ENCODE results near the gene ZNF444.

DNA sequence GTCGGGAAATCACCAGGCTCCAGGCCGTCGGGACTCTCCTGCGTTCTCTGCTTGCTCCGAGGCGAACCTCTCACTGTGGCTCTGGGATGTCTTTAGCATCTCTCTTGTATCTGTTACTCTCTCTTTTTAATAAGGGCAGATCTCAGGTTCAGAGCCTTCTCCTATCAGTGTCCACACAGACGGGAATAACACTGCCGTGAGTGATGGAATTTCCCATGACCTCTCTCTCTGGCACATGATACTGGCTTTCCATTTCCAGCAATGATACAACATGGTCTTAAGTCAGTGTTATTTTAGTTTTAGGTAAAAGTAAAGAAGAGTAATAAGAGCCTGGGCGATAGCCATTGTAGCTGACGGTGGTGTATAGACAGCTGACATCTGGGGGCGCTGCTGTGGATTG, 9.3 kb downstream of the ZNF444 start:
- TF ChIP-seq, protein P1, sequence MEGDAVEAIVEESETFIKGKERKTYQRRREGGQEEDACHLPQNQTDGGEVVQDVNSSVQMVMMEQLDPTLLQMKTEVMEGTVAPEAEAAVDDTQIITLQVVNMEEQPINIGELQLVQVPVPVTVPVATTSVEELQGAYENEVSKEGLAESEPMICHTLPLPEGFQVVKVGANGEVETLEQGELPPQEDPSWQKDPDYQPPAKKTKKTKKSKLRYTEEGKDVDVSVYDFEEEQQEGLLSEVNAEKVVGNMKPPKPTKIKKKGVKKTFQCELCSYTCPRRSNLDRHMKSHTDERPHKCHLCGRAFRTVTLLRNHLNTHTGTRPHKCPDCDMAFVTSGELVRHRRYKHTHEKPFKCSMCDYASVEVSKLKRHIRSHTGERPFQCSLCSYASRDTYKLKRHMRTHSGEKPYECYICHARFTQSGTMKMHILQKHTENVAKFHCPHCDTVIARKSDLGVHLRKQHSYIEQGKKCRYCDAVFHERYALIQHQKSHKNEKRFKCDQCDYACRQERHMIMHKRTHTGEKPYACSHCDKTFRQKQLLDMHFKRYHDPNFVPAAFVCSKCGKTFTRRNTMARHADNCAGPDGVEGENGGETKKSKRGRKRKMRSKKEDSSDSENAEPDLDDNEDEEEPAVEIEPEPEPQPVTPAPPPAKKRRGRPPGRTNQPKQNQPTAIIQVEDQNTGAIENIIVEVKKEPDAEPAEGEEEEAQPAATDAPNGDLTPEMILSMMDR (IDR thresholded peaks at IDR 0.05 in 4 of 5, conservative IDR thresholded peaks at IDR 0.05 in 1 of 5), result no peak
- TF ChIP-seq POLR2A (IDR thresholded peaks at IDR 0.05), result no peak

Data from gastrocnemius medialis (tissue), 4 donors.